ENCODE measurements around the gene SYT17.

Gene SYT17

DNA sequence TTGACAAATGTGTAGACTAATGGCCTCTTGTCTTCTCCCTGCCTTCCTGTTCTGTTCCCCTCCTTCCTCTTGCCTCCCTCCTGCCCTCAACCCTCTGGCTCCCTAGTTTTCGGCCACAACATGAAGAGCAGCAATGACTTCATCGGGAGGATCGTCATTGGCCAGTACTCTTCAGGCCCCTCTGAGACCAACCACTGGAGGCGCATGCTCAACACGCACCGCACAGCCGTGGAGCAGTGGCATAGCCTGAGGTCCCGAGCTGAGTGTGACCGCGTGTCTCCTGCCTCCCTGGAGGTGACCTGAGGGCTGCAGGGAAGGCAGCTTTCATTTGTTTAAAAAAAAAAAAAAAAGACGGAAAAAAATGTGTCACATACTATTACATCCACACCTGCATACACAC lies 98.7 kb downstream of the SYT17 start:
- no peak for DNase-seq

DNA sequence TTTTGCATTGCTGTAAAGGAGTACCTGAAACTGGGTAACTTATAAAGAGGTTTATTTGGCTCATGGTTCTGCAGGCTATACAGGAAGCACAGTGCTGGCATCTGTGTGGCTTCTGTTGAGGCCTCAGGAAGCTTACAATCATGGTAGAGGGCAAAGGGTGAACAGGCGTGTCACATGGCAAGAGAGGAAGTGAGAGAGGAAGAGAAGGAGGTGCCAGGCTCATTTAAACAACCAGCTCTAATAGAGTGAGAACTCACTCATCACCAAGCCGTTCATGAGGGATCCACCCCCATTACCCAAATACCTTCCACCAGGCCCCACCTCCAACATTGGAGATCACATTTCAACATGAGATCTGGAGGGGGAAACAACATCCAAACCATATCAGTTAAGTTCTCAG lies 101.1 kb downstream of the SYT17 start:
- no peak for DNase-seq

DNA sequence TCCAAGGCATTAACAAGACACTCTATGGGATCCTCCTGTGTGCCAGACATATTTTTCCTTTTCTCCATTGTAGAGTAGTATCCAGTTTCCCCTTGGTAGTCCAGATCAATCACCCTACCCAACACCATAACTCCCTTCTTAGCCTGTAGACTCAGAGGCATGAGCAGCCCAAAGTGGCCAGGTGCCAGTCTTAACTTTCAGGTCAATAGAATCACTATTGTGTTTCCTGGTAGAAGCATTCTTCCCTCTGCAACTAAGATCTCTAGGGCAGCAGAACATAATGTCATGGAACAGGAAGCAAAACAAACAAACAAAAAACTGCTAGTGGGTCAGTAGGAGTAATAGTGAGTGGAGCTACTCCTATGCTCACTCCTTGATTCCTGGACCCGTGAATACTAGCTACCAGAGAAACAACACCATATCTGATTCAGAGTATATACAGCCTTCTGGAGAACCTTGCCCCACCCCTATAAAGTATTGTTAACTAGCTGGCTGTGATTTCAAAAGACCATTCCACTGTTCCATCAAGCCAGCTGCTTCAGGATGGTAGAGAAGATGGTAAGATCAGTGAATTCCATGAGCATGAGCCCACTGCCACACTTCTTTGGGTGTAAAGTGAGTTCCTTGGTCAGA lies 106.2 kb downstream of the SYT17 start:
- no peak for DNase-seq

DNA sequence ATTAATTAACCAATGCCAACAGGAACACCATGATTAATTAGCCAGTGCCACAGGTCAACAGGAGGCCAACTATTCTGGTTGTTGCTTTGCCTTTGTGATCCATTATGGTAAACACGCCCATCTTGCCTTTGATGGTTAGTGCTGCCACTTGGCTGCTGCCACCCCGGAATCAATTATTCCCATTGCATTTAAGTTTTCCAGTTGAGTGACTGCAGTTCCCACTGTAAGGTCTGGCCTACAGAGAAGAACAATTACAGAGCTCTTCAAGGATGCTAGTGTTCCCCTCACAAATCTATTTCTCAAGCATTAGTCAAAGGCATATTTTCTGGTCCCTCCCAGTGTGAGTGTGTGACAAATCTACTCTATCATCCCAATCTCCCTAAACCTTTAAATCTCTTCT lies 110.4 kb downstream of the SYT17 start:
- DNase-seq: no peak

DNA sequence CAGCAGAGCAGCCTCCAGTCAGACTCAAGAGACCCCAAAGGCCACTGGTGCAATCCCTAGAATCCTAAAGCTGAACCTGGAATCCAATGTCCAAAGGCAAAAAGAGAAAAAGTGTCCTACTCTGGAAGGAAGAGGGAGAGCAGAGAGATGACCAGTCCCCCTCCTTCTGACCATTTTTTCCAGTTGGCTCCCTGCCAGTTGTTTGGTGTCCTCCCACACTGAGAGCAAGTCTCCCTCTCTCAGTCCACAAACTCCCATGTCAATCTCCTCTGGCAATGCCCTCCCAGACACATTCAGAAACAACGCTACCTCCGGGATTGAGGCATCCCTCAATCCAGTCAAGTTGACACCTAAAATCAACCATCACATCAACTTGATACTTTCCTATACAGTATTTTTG lies 113.2 kb downstream of the SYT17 start:
- no peak for DNase-seq

DNA sequence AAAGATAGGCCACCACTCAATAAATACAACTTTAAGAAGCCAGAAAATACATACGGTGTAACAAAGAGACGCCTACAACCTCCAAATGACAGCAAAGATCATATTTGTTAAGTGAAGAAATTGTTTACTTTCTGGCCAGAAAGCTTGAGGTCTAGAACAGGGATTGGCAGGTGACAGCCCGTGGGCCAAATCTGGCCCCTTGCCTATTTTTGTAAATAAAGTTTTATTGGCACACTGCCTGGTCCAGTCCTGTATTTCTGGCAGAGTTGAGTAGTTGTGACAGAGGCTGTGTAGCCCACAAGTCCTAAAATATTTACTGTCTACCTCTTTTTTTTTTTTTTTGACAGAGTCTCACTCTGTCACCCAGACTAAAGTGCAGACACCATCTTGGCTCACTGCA lies 114.1 kb downstream of the SYT17 start:
- no peak for DNase-seq

DNA sequence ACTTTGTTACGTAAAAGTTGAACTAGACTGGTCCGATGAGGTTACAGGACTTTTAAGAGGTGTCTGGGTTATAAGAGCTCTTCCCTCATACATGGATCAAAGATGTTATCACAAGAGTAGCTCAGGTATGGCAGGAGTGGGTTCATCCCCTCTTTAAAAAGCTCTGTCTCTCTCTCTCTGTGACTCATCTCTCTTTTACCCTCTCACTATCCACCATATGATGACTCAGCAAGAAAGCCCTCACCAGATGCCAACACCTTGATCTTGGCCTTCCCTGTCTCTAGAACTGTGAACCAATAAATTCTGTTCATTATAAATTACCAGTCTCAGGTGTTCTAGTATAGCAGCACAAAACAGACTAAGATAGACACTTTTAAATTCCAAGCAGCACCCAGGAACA lies 115.6 kb downstream of the SYT17 start:
- no peak for DNase-seq

DNA sequence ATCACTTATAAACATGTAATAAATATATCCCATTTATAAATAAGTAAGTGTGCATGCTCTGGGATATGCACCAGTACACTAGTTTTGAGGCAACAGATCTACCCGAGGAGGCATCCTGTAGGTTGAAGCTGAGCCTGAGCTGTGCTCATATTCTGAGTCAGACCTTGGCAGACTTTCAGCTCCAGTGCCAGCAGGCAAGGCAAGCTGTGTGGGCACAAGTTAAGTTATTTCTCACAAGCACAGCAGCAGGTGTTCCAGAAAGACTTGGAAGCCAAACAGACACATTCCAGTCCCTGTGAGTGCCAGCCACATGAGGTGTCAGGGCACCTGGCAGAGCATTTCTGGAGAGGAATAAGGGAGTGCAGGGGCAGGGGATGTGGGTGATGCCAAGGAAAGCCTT lies 116.2 kb downstream of the SYT17 start:
- DNase-seq: no peak

DNA sequence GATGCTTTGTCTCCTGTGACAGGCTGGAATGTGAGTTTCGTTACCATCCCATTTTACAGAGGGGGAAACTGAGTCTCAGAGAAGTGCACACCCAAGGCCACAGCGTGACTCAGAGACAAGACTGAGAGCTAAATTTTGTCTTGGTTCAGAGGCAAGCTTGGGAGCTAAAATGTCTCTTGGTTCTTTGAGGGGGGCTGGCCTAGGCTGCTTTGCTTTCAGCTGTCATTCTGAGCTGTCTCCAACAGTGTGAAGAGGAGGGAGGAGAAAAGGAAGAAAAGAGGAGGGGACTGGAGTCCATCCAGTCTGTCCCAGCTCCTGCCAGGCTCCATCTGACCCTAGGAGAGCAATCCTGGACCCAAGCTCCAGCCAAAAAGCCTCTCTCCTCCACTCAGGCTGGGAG lies 117.4 kb downstream of the SYT17 start, which contains the start of gene CLEC19A:
CLEC19A (plus strand) TSS at position 301 of the 400 bp plus-strand sequence. CDS start 121 bp downstream, outside the sequence.
- no peak for DNase-seq

DNA sequence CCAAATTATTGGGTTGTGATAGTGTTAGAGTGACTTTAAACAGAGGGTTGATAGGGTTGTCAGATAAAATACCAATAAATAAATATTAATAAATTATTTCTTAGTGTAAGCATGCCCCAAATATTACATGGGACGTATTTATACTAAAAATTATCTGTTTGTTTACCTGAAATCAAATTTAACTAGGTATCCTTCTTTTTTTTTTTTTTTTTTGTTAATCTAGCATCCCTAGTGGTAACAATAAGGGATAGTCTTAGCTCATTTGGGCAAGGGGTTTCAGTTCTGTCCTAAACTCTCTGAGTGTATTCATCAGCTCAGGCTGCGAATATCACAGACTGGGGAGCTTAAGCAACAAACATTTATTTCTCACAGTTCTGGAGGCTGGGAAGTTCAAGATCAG lies 118.8 kb downstream of the SYT17 start:
- no peak for DNase-seq

DNA sequence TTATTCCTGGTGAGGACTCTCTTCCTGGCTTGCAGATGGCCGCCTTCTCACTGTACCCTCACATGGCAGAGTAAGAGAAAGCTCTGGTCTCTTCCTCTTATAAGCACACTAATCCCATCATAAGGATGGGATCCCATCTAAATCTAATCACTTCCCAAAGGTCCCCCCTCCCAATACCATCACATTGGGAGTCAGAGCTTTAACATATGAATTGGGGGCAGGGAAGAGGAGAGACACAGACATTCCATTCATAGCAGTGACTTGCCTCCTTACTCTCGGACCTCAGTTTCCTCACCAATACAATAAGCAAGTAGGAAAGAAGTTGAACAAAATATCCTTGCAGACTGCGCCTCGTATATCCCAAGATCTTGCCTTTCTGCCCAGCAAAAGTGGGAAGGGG lies 119.2 kb downstream of the SYT17 start:
- no peak for DNase-seq

DNA sequence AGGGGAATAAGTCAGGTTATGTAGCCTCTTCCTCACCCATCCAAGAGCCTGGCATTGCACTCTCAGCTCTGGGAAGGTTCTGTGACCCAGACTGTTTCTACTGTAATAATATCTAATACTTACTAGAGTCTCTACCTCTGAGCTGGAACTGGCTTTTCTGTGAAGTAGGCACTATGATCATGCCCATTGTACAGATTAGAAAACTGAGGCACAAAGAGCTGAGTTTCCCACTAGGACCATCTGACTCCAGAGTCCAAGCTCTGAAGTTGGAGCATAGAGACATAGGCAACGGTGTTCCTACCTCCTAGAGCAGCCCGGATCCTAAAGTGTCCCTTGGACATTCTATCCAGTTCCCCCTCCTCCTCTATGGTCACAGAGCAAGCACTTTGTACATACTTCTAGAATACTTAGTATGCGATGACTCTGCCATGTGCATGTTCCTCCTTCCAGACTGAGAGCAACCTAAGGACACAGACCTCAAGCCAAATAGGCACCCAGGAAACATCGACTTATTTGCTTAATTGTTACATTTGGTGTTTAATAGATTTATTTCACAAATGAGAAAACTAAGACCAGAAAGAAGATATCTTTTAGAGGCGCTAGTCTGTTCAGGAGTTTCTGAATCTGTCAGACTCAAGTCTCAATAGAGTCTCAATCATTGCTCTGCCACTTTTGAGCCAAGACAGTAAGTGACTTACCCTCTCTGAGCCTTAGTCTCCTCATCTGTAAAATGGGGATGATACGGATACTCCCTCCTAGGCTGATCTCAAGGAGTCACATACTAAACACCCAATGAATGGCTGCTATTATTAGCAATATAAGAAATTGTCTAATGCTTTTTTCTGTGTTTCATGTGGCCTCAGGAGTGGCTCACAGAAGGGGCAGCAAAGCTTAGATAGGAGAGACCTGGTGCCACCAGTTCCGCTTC lies 121.1 kb downstream of the SYT17 start:
- DNase-seq: no peak

DNA sequence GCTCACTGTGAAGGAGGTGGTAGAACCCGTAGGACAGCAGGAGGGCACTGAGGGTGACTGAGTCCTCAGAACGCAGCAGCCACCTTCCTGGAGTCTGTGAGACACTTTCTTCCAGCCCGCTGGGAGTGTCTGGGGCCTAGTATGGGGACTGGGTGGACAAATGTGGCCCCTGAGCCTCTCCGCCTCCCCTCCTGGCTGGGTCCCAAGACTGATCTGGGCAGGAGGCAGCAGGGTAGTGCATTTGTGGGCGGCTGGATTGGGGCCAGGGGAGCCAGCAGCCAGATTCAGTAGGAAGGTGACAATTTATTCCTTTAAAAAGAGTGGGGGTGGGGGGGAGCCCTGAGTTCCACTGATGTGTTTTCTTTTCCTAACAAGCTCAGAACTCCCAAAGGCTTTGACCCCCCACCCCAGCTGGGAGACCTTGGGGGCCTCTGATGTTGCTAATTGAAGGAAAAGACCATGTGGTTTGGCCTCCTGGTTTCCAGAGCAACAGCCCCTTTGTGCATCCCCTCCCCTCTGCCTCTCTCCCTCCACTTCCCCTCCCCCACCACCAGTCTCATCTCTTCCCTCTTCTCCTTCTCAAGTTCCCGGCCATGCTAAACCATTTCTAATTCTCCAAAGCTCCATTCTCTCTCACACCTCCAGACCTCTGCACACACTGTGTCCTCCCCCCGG lies 121.9 kb downstream of the SYT17 start:
- DNase-seq: no peak

DNA sequence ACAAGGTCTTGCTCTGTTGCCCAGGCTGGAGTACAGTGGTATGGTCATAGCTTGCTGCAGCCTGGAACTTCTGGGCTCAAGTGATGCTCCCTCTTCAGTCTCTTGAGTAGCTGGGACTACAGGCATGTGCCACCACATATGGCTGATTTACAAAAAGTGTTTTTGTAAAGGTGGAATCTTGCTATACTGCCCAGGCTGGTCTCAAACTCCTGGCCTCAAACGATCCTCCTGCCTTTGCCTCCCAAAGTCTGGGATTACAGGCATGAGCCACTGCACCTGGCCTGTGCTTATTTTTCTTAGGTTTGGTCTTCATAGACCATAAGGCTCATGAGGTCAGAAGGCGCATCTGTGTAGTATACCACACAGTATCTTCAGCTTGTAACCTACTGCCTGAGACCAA lies 122.8 kb downstream of the SYT17 start:
- DNase-seq: no peak

DNA sequence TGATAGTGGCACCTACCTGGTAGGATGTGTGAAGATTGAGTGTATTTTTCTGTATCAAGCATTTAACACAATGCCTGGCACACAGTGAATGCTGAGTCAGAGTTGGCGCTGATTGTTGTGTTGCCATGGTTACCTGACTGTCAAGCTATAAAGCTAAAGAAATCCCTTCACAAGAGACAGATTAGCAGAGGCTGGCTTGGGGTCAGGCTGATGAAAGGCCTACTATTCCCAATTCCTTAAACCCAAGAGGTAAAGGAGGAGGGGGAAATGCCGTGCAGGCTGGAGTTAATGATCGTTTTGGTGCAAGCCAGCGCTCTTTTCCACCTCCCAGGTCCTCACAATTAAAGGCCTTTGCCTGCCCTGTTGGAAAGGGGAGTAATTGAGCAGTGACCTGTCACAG lies 123.4 kb downstream of the SYT17 start:
- no peak for DNase-seq

DNA sequence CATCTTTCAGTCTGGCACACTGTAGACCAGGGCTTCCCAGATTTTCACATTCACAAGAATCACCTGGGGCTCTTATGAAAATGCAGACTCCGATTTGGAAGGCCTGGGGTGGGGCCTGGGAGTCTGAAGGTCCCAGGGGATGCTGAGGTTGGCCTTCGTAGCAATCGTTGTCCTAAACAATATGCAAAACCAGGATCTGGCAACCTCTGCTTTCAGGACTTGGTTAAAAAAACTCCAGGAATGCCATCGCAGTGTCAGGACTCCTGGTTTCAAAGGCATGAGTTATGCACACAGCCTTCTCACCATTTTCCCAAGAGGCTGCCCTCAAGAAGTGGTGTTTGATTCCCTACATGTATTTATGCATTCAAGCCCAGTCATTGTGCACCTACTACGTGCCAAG lies 124.1 kb downstream of the SYT17 start:
- DNase-seq: no peak

DNA sequence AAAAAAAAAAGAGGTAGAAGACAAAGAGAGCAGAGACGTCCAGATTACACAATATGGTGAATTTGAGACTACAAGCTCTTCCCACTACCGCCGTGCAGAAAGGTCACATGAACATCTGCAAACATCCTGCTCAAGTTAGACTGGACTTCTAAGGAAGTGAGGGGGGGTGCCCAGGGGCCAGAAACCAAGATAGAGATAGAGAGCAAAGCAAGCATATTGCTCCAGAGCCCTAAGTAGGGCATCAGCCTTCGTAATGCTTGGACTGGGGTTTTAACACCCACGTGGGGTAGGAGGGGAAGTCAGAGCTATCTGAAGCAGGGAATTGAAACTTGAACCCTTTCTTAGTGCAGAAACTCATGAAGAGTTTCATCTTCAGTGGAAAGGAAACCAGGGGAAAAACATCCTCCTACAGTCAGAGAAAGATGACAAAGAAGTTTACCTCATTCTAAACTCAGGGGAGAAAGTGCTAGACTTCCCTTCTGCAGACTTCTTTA lies 126.2 kb downstream of the SYT17 start:
- DNase-seq: no peak

DNA sequence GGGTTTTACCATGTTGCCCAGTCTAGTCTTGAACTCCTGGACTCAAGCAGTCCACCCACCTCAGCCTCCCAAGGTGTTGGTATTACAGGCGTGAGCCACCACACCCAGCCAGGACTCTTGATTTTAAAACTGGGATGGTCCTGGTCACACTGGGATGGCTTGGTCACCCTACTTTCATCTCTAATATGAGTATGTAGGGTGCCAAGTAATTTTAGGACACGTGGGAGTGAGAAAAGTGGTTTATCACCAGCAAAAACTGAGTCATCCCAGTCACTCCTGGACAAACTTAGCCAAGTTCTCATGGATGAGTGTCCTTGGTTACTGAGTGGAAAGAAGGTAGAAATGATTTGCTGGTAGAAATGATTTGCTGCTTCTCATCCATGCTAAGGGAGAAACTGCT lies 127.4 kb downstream of the SYT17 start:
- DNase-seq: no peak

DNA sequence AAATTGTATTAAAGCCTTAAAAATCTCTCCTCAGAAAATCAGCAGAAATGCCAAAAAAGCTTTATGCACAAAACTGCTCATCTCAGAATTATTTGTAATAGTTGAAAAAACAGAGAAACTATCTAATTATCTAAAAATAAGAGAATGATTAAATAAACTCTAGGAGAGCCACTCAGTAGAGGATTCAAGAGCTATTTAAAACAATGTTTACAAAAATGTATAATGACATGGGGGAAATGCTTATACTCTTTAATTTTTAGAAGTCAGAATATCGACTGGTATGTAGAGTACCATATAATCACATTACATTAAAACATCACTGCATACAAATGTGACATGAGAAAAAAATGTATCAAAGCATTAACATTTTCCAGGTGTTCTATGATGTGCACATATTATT lies 129.4 kb downstream of the SYT17 start:
- DNase-seq: no peak

DNA sequence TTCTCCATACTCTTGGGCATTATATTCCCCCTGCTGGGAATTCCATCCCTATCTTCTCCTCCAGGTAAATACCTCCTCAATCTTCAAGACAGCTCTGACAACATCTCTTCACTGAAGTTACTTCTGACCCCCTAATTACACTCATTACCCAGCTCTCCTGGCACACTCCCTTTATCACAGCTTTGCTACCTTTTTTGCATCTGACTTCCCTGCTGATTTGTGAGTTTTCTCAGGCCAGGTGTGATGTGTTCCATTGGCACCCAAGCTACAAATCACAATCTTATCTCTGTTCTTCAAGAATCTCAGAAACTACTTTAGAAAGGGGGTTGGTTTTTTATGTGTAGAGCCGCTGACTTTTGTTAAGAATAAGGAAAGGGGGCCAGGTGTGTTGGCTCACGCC lies 131.5 kb downstream of the SYT17 start:
- DNase-seq: no peak

DNA sequence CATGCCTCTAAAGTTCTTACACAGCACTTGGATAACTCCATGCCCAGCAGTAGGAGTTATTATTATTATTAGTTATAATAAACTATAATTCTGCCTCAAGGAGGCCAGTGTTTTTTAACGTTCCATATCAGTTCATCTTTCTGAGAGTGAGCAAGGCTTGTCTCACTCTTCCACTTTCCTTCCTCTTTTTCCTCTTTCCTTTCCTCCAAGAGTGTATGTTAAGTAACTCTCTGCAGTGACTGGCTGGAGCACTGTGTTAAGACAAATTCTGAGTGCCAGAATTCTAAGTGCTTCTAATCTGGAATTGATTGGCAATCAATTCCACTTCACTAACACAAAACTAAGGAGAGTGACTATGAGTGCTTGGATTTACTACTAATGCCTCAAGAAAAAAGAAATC lies 133.9 kb downstream of the SYT17 start:
- no peak for DNase-seq

DNA sequence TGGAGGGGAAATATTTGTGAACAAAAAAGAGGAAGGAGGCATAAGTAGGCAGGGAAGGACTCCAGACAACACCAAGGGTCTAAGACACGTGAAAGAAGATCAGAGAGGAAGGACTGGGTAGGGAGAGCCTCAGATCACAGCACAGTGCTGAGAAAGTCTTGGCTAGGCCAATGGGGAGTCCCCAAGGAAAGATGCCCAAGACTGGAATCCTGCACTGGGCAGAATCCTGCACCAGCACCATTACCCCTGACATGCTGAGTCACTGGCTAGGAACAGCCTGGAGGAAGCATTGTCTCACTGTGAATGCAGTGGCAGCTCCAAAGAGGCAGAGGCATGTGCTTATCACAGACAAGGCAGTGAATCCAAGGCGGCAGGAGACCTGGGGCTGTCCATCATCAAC lies 136.7 kb downstream of the SYT17 start:
- DNase-seq: no peak

DNA sequence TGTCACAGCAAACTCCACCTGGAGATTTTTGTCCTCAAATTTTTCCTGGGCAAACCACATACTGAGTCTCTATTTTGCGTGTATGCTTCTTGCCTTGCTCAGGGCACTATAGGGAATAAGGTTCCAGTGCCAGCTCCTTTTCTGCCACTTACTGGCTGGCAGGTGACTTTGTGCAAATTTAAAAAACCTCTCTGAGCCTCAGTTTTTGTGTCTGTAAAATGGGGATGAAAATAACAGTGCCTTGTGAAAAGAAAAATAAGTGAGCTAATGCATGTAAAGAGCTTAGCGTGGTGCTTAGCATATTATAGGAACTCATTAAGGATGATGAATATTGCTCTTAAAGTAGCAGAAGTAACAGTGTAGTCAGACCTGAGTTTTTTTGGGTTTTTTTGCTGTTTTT lies 137.4 kb downstream of the SYT17 start:
- DNase-seq: no peak

Data from activated T-cell treated with anti-CD3 and anti-CD28 coated beads for 4 hours (primary cell).